OCI-LY7 (cell line): ENCODE results near the gene RAB19.

Source experiments
- CTCF ChIP-seq: fragments of 200-600 bp; sonication (generic); conservative IDR thresholded peaks from 2 replicates; pipeline ENCODE4 v1.5.1; 2014; ENCODE audit warnings: mild to moderate bottlenecking, antibody characterized with exemption, low read length, moderate library complexity, mixed read lengths
- EZH2phosphoT487 ChIP-seq: fragments of 200-600 bp; sonication (generic); IDR thresholded peaks from 2 replicates; pipeline ENCODE4 v1.6.1; 2018; ENCODE audit warnings: low read depth, borderline replicate concordance, mild to moderate bottlenecking, mixed run types, antibody characterized with exemption, low read length, moderate library complexity, mixed read lengths

GRCh38 chr7:140456551-140457051 is 52.7 kb downstream of the RAB19 start:
- TF ChIP-seq CTCF (no peak), EZH2phosphoT487 (no peak)
